ENCODE measurements around the gene ADNP2.

Gene ADNP2

DNA sequence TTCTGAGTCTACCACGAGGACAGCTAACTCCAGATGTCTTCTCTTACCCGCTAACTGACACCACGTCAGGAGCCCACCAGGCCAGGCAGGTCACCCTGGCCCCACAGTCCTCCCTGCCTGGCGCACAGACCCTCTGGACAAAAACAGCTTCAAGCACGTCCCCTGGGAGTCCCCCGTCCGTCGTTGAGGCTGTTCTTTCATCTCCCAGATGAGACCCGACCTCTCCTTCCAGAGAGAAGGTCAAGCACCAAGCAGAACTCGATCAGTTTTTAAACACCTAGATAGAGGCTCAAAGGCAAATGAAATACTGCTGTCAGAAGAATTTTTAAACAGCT lies 80.4 kb downstream of the ADNP2 start:
- no peak for DNase-seq
